IPS-20b (cell line): ENCODE measurements around the gene SSMEM1.

Experiments used
- H3K27ac ChIP-seq: one replicate; pipeline ENCODE4 v1.5.1; 2013; ENCODE audit warnings: low read length
- H3K27me3 ChIP-seq: 2 replicates; pipeline ENCODE4 v1.6.1; 2013; ENCODE audit warnings: mild to moderate bottlenecking, low read length, inconsistent platforms; ENCODE audit not compliant: insufficient read depth
- H3K36me3 ChIP-seq: 2 replicates; pipeline ENCODE4 v1.6.1; 2013; ENCODE audit warnings: low read depth, mild to moderate bottlenecking, inconsistent platforms, low read length, moderate library complexity; ENCODE audit not compliant: insufficient read depth
- H3K4me1 ChIP-seq: 2 replicates; pipeline ENCODE4 v1.6.1; 2013; ENCODE audit warnings: mild to moderate bottlenecking, control low read depth, inconsistent platforms, low read length, moderate library complexity; ENCODE audit not compliant: insufficient read depth
- H3K4me3 ChIP-seq: 2 replicates; pipeline ENCODE4 v1.5.1; 2013; ENCODE audit warnings: mild to moderate bottlenecking, low read length, inconsistent platforms
- H3K9ac ChIP-seq: 2 replicates; pipeline ENCODE4 v1.6.1; 2013; ENCODE audit warnings: low read depth, mild to moderate bottlenecking, inconsistent platforms, low read length, moderate library complexity
- H3K9me3 ChIP-seq: 2 replicates; pipeline ENCODE4 v1.6.1; 2013; ENCODE audit warnings: mild to moderate bottlenecking, low read depth, low read length, inconsistent platforms; ENCODE audit not compliant: insufficient read depth

The SSMEM1 gene

GRCh38 chr7:130258494-130259078, 50.9 kb downstream of the SSMEM1 start:
- Histone ChIP-seq H3K4me3 (no peak overlapping the region), H3K27me3 (no peaks in the 10 kb centered on the region), H3K27ac (no peak overlapping the region), H3K9me3 (peaks cover 15% of the 10 kb centered on the region; the same call in 1 of the 2 replicates), H3K4me1 (peaks cover 19% of the 10 kb centered on the region), H3K9ac (no peak overlapping the region), H3K36me3 (no peaks in the 10 kb centered on the region)

- H3K9ac ChIP-seq: no peak overlapping the region
Measured at GRCh38 chr7:130262448-130262847, 54.8 kb downstream of the SSMEM1 start.

DNA sequence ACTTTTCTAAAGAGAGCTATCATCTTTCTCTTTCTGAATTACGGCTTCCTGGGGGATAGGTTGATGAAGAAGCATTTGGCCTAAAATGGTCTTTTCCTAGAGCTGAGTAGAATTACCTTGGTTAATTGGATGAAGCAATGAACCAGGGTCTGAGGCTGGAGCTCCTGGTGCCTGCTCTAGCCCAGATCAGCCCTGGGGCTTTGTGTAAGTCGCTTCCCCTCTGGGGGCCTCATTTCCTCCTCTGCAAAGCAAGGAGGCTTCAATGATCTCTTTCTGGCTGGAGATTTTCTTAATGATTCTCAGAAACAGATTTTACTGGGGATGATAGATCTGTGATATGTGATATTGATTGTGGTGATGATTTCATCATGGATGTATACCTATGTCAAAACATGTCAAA, 55.5 kb downstream of the SSMEM1 start:
- peaks cover 14% of the 10 kb centered on the region for H3K4me1 ChIP-seq
- peaks cover 10% of the 10 kb centered on the region; the same call in 1 of the 2 replicates for H3K9me3 ChIP-seq
- H3K27me3 ChIP-seq: no peaks in the 10 kb centered on the region
- no peaks in the 10 kb centered on the region for H3K36me3 ChIP-seq
- no peak overlapping the region for H3K27ac ChIP-seq
- H3K9ac ChIP-seq: no peak overlapping the region
- H3K4me3 ChIP-seq: no peak overlapping the region

More at GRCh38 chr7:130262448-130262847, 54.8 kb downstream of the SSMEM1 start:
- Histone ChIP-seq H3K27me3 (no peaks in the 10 kb centered on the region), H3K9me3 (peaks cover 15% of the 10 kb centered on the region; the same call in 1 of the 2 replicates), H3K4me3 (no peak overlapping the region), H3K36me3 (no peaks in the 10 kb centered on the region), H3K4me1 (peaks cover 14% of the 10 kb centered on the region), H3K27ac (no peak overlapping the region)
